AG09319 (cell line): ENCODE measurements around the gene ZBTB12.

ENCODE experiments used
- DNase-seq: peaks from one replicate; pipeline ENCODE4 v3.0.0-alpha.2; 2010; ENCODE audit warnings: low read depth; ENCODE audit errors: extremely low read depth
- CTCF ChIP-seq: IDR thresholded peaks from 2 replicates; pipeline ENCODE4 v1.5.1; 2011; ENCODE audit warnings: low read depth, mild to moderate bottlenecking, inconsistent platforms, low read length, moderate library complexity

Gene ZBTB12

GRCh38 chr6:31884528-31885035 lies 17.3 kb downstream of the ZBTB12 start:
- TF ChIP-seq CTCF, result no peak
- DNase-seq, result no peak

GRCh38 chr6:31883676-31884075 lies 18.2 kb downstream of the ZBTB12 start:
- DNase-seq, result no peak
- TF ChIP-seq CTCF, result no peak

GRCh38 chr6:31882344-31882743 lies 19.5 kb downstream of the ZBTB12 start:
- TF ChIP-seq CTCF, result no peak
- no peak for DNase-seq

GRCh38 chr6:31881136-31881859 lies 20.6 kb downstream of the ZBTB12 start:
- DNase-seq, result no peak
- no peak for TF ChIP-seq CTCF

- no peak for DNase-seq
- TF ChIP-seq CTCF, result no peak
Measured at GRCh38 chr6:31880616-31881015, 21.3 kb downstream of the ZBTB12 start.

- TF ChIP-seq CTCF, result no peak
- DNase-seq, result no peak
Measured at GRCh38 chr6:31879901-31880300, 22.0 kb downstream of the ZBTB12 start.

- no peak for TF ChIP-seq CTCF
- no peak for DNase-seq
Measured at GRCh38 chr6:31879143-31879542, 22.7 kb downstream of the ZBTB12 start.
